WTC11 (cell line): ENCODE results near the gene CELF6. TPM values are rescaled to one million over a fixed set of nuclear protein-coding genes. Genes with fewer than 3 reads are reported as not detected.

Experiments used
- CTCF ChIP-seq: fragments of 200-600 bp; IDR thresholded peaks from 2 replicates; pipeline ENCODE4 v1.8.0; 2022; ENCODE audit warnings: antibody characterized with exemption
- ETV6 ChIP-seq: sonication (generic); formaldehyde crosslinking; IDR thresholded peaks from 2 replicates; pipeline ENCODE4 v1.8.1; 2022; ENCODE audit warnings: mild to moderate bottlenecking, missing genetic modification reagents
- HMGA2 ChIP-seq: fragments of 250-450 bp; sonication (Bioruptor Pico); IDR thresholded peaks from 2 replicates; pipeline ENCODE4 v1.4.0; 2021; ENCODE audit warnings: mild to moderate bottlenecking, moderate library complexity
- ZNF512 ChIP-seq: sonication (generic); formaldehyde crosslinking; IDR thresholded peaks from 2 replicates; pipeline ENCODE4 v1.8.1; 2022; ENCODE audit warnings: missing genetic modification reagents, borderline replicate concordance
- total RNA-seq: library from RNA; stranded (reverse); gene quantifications from 3 replicates; pipeline ENCODE4 v1.2.3, GENCODE V29; 2021
- TF ChIP-seq, protein P1 (sequence below): sonication (generic); formaldehyde crosslinking; IDR thresholded peaks from 2 replicates; pipeline ENCODE4 v1.8.0; 2022; ENCODE audit warnings: mild to moderate bottlenecking, missing genetic modification reagents

The CELF6 gene
- total RNA-seq, 1 experiment from 2014 or later = not detected

- TF ChIP-seq, protein P1, sequence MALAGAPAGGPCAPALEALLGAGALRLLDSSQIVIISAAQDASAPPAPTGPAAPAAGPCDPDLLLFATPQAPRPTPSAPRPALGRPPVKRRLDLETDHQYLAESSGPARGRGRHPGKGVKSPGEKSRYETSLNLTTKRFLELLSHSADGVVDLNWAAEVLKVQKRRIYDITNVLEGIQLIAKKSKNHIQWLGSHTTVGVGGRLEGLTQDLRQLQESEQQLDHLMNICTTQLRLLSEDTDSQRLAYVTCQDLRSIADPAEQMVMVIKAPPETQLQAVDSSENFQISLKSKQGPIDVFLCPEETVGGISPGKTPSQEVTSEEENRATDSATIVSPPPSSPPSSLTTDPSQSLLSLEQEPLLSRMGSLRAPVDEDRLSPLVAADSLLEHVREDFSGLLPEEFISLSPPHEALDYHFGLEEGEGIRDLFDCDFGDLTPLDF = no peak
- TF ChIP-seq ETV6 (CRISPR knock-in tag) (no peak), CTCF (no peak), ZNF512 (no peak), HMGA2 (no peak)
Measured at GRCh38 chr15:72235298-72235697, 84.7 kb downstream of the CELF6 start (continued).

Other genes with a start within 250 kb of the CELF6 start
- 23.5 to 25.1 TPM (median 24.6 TPM) in 3 replicates for gene MYO9A, start 202.0 kb downstream of the CELF6 start, total RNA-seq
- gene SENP8, start 201.8 kb downstream of the CELF6 start, total RNA-seq = 6.0 to 6.8 TPM (median 6.3 TPM) in 3 replicates
- 1.8 to 2.6 TPM (median 1.9 TPM) in 3 replicates for gene GRAMD2A, start 122.4 kb downstream of the CELF6 start, total RNA-seq
- 858 to 1,399 TPM (median 1,351 TPM) in 3 replicates for gene PKM, start 89.0 kb downstream of the CELF6 start, total RNA-seq
- 40.8 to 42.1 TPM (median 41.9 TPM) in 3 replicates for gene PARP6, start 47.6 kb downstream of the CELF6 start, total RNA-seq
- gene HEXA, start 55.9 kb upstream of the CELF6 start, total RNA-seq = 48.1 to 50.2 TPM (median 49.7 TPM) in 3 replicates
- gene TMEM202, start 78.1 kb upstream of the CELF6 start, total RNA-seq = not detected in 3 replicates
- gene ARIH1, start 154.2 kb upstream of the CELF6 start, total RNA-seq = 198 to 206 TPM (median 201 TPM) in 3 replicates